Memory B cell (primary cell): ENCODE results near the gene SAMMSON.

ENCODE experiments used
- ATAC-seq: fragments of 150-1000 bp; cut with Tn5 transposase; 2 replicates; pipeline ENCODE4 v1.10.0; 2021; ENCODE audit warnings: low read depth, mild to moderate bottlenecking, moderate library complexity
- DNase-seq, 2 donors: peaks; one replicate each; pipeline ENCODE4 v3.0.0; 2022; ENCODE audit warnings: low spot score in 2 of 2
- H3K27ac Mint-ChIP-seq: one replicate; pipeline ENCODE4 v1.8.0; 2022; ENCODE audit warnings: mild to moderate bottlenecking, moderate library complexity, mixed read lengths
- H3K27me3 Mint-ChIP-seq: one replicate; pipeline ENCODE4 v1.8.0; 2022; ENCODE audit warnings: mixed read lengths
- H3K36me3 Mint-ChIP-seq: one replicate; pipeline ENCODE4 v1.8.0; 2022; ENCODE audit warnings: mild to moderate bottlenecking, mixed read lengths
- H3K4me1 Mint-ChIP-seq: one replicate; pipeline ENCODE4 v1.8.0; 2022; ENCODE audit warnings: mixed read lengths
- H3K4me3 Mint-ChIP-seq: one replicate; pipeline ENCODE4 v1.8.0; 2022; ENCODE audit warnings: mild to moderate bottlenecking, moderate library complexity, mixed read lengths
- H3K9me3 Mint-ChIP-seq: one replicate; pipeline ENCODE4 v1.8.0; 2022; ENCODE audit warnings: mixed read lengths

The SAMMSON gene

GRCh38 chr3:70085613-70086012 lies 86.1 kb downstream of the SAMMSON start:
- peaks cover 7% of the 10 kb centered on the region for H3K27me3 Mint-ChIP-seq
- DNase-seq (no peak), ATAC-seq (no peak)
- no peaks in the 10 kb centered on the region for H3K36me3 Mint-ChIP-seq
- no peak overlapping the region for H3K27ac Mint-ChIP-seq
- no peak overlapping the region for H3K4me3 Mint-ChIP-seq
- no peaks in the 10 kb centered on the region for H3K4me1 Mint-ChIP-seq
- no peaks in the 10 kb centered on the region for H3K9me3 Mint-ChIP-seq

GRCh38 chr3:70086336-70086735 lies 86.8 kb downstream of the SAMMSON start:
- DNase-seq (no peak), ATAC-seq (no peak)
- H3K4me1 Mint-ChIP-seq = no peaks in the 10 kb centered on the region
- peaks cover 7% of the 10 kb centered on the region for H3K27me3 Mint-ChIP-seq
- H3K9me3 Mint-ChIP-seq = no peaks in the 10 kb centered on the region
- no peak overlapping the region for H3K27ac Mint-ChIP-seq
- H3K36me3 Mint-ChIP-seq = no peaks in the 10 kb centered on the region
- H3K4me3 Mint-ChIP-seq = no peak overlapping the region

- H3K36me3 Mint-ChIP-seq = no peaks in the 10 kb centered on the region
- ATAC-seq (no peak), DNase-seq (no peak)
- H3K27me3 Mint-ChIP-seq = peaks cover 6% of the 10 kb centered on the region
- no peak overlapping the region for H3K4me3 Mint-ChIP-seq
- H3K27ac Mint-ChIP-seq = no peak overlapping the region
- H3K9me3 Mint-ChIP-seq = no peaks in the 10 kb centered on the region
- H3K4me1 Mint-ChIP-seq = peaks cover 4% of the 10 kb centered on the region
Observed at GRCh38 chr3:70090322-70090913, 90.9 kb downstream of the SAMMSON start.

GRCh38 chr3:70094197-70094596 lies 94.7 kb downstream of the SAMMSON start:
- DNase-seq (no peak), ATAC-seq (no peak)
- no peaks in the 10 kb centered on the region for H3K9me3 Mint-ChIP-seq
- H3K4me3 Mint-ChIP-seq = no peak overlapping the region
- no peaks in the 10 kb centered on the region for H3K36me3 Mint-ChIP-seq
- H3K27me3 Mint-ChIP-seq = peaks cover 2% of the 10 kb centered on the region
- peaks cover 4% of the 10 kb centered on the region for H3K4me1 Mint-ChIP-seq
- H3K27ac Mint-ChIP-seq = no peak overlapping the region

GRCh38 chr3:70095260-70095659 lies 95.7 kb downstream of the SAMMSON start:
- no peaks in the 10 kb centered on the region for H3K36me3 Mint-ChIP-seq
- H3K4me1 Mint-ChIP-seq = peaks cover 4% of the 10 kb centered on the region
- DNase-seq (no peak), ATAC-seq (no peak)
- H3K9me3 Mint-ChIP-seq = no peaks in the 10 kb centered on the region
- peaks cover 2% of the 10 kb centered on the region for H3K27me3 Mint-ChIP-seq
- no peak overlapping the region for H3K4me3 Mint-ChIP-seq
- H3K27ac Mint-ChIP-seq = no peak overlapping the region

- no peaks in the 10 kb centered on the region for H3K36me3 Mint-ChIP-seq
- no peak overlapping the region for H3K27ac Mint-ChIP-seq
- peaks cover 4% of the 10 kb centered on the region for H3K4me1 Mint-ChIP-seq
- no peak for DNase-seq
- H3K9me3 Mint-ChIP-seq = no peaks in the 10 kb centered on the region
- ATAC-seq = no peak
- H3K4me3 Mint-ChIP-seq = no peak overlapping the region
- H3K27me3 Mint-ChIP-seq = peaks cover 2% of the 10 kb centered on the region
Observed at GRCh38 chr3:70096376-70097066, 97.0 kb downstream of the SAMMSON start.

- H3K36me3 Mint-ChIP-seq = no peaks in the 10 kb centered on the region
- H3K4me3 Mint-ChIP-seq = no peak overlapping the region
- no peak for ATAC-seq
- H3K27me3 Mint-ChIP-seq = peaks cover 2% of the 10 kb centered on the region
- H3K9me3 Mint-ChIP-seq = no peaks in the 10 kb centered on the region
- no peak overlapping the region for H3K27ac Mint-ChIP-seq
- no peak for DNase-seq
- H3K4me1 Mint-ChIP-seq = peaks cover 4% of the 10 kb centered on the region
Observed at GRCh38 chr3:70097084-70097483, 97.6 kb downstream of the SAMMSON start.

- no peak for DNase-seq
- H3K4me3 Mint-ChIP-seq = no peak overlapping the region
- H3K4me1 Mint-ChIP-seq = no peaks in the 10 kb centered on the region
- no peak for ATAC-seq
- H3K27me3 Mint-ChIP-seq = peaks cover 3% of the 10 kb centered on the region
- H3K27ac Mint-ChIP-seq = no peak overlapping the region
- H3K9me3 Mint-ChIP-seq = no peaks in the 10 kb centered on the region
- H3K36me3 Mint-ChIP-seq = no peaks in the 10 kb centered on the region
Observed at GRCh38 chr3:70108072-70108471, 108.5 kb downstream of the SAMMSON start.

- no peaks in the 10 kb centered on the region for H3K4me1 Mint-ChIP-seq
Observed at GRCh38 chr3:70108546-70108945, 109.0 kb downstream of the SAMMSON start.

GRCh38 chr3:70110066-70110465 lies 110.5 kb downstream of the SAMMSON start:
- no peak for ATAC-seq
- no peak overlapping the region for H3K4me3 Mint-ChIP-seq
- H3K4me1 Mint-ChIP-seq = no peaks in the 10 kb centered on the region
- DNase-seq = no peak
- H3K36me3 Mint-ChIP-seq = no peaks in the 10 kb centered on the region
- H3K9me3 Mint-ChIP-seq = no peaks in the 10 kb centered on the region
- peaks cover 3% of the 10 kb centered on the region for H3K27me3 Mint-ChIP-seq
- no peak overlapping the region for H3K27ac Mint-ChIP-seq

More at GRCh38 chr3:70108546-70108945, 109.0 kb downstream of the SAMMSON start:
- ATAC-seq = no peak
- Mint-ChIP-seq H3K9me3 (no peaks in the 10 kb centered on the region), H3K4me3 (no peak overlapping the region), H3K36me3 (no peaks in the 10 kb centered on the region), H3K27me3 (peaks cover 3% of the 10 kb centered on the region), H3K27ac (no peak overlapping the region)
- no peak for DNase-seq

- Mint-ChIP-seq H3K27me3 (peaks cover 3% of the 10 kb centered on the region), H3K36me3 (no peaks in the 10 kb centered on the region), H3K4me3 (no peak overlapping the region), H3K4me1 (no peaks in the 10 kb centered on the region), H3K9me3 (no peaks in the 10 kb centered on the region), H3K27ac (no peak overlapping the region)
- DNase-seq = no peak
- ATAC-seq = no peak
Observed at GRCh38 chr3:70111411-70111810, 111.9 kb downstream of the SAMMSON start.

- Mint-ChIP-seq H3K4me3 (no peak overlapping the region), H3K9me3 (no peaks in the 10 kb centered on the region), H3K27me3 (peaks cover 3% of the 10 kb centered on the region), H3K36me3 (no peaks in the 10 kb centered on the region), H3K27ac (no peak overlapping the region), H3K4me1 (no peaks in the 10 kb centered on the region)
- ATAC-seq (no peak), DNase-seq (no peak)
Observed at GRCh38 chr3:70112751-70113150, 113.2 kb downstream of the SAMMSON start.

GRCh38 chr3:70114431-70114830 lies 114.9 kb downstream of the SAMMSON start:
- ATAC-seq (no peak), DNase-seq (no peak)
- Mint-ChIP-seq H3K27ac (no peak overlapping the region), H3K4me3 (no peak overlapping the region), H3K36me3 (no peaks in the 10 kb centered on the region), H3K27me3 (peaks cover under 1% of the 10 kb centered on the region), H3K9me3 (no peaks in the 10 kb centered on the region), H3K4me1 (no peaks in the 10 kb centered on the region)

- Mint-ChIP-seq H3K9me3 (no peaks in the 10 kb centered on the region), H3K27me3 (no peaks in the 10 kb centered on the region), H3K27ac (no peak overlapping the region), H3K4me1 (no peaks in the 10 kb centered on the region), H3K4me3 (no peak overlapping the region), H3K36me3 (no peaks in the 10 kb centered on the region)
- no peak for DNase-seq
- no peak for ATAC-seq
Observed at GRCh38 chr3:70119879-70120278, 120.3 kb downstream of the SAMMSON start.
